H1 (cell line): ENCODE measurements around the gene SBSN. TPM values are rescaled to one million over a fixed set of nuclear protein-coding genes. Genes with fewer than 3 reads are reported as not detected.
"Not testable (repeated sequence)": the region's sequence is repeated elsewhere in the genome, so short reads cannot be mapped to it uniquely, and the experiment has no call there.

Experiments used
- CTCF ChIA-PET: fragments of 300-600 bp; sonication (Branson Sonifier 250); formaldehyde crosslinking; loops from one replicate; lab custom pipeline; 2021; ENCODE audit not compliant: partially characterized antibody; lab: Charles Lee
- POLR2A ChIA-PET: fragments of 300-600 bp; sonication (Branson Sonifier 250); formaldehyde crosslinking; loops from one replicate; lab custom pipeline; 2021; ENCODE audit warnings: inconsistent platforms; ENCODE audit not compliant: partially characterized antibody; lab: Charles Lee
- DNase-seq, 2 experiments: peaks; one replicate each; pipeline versions ENCODE4 v3.0.0 to v3.0.0-alpha.2; 2010 to 2022; ENCODE audit warnings: low spot score in 2 of 2, low read depth in 1 of 2, mixed read lengths in 1 of 2
- FAIRE-seq: peaks from 2 replicates; lab custom pipeline; 2011; peaks lifted over from hg19 to GRCh38; lab: Jason Lieb, UNC
- H2AFZ ChIP-seq: 2 replicates; pipeline ENCODE4 v1.8.1; 2012; ENCODE audit warnings: low read length, inconsistent platforms
- H2AK5ac ChIP-seq: 2 replicates; pipeline ENCODE4 v1.6.1; 2013; ENCODE audit warnings: low read depth, low read length
- H2BK120ac ChIP-seq: replicated peaks from 2 replicates; pipeline ENCODE3; 2013; ENCODE audit warnings: low read depth, low read length, inconsistent platforms
- H2BK12ac ChIP-seq: 2 replicates; pipeline ENCODE4 v1.6.1; 2013; ENCODE audit warnings: low read depth, low read length
- H2BK15ac ChIP-seq: 2 replicates; pipeline ENCODE4 v1.6.1; 2013; ENCODE audit warnings: low read length
- H2BK20ac ChIP-seq: 2 replicates; pipeline ENCODE4 v1.6.1; 2013; ENCODE audit warnings: low read length
- H2BK5ac ChIP-seq: 2 replicates; pipeline ENCODE4 v1.6.1; 2013; ENCODE audit warnings: low read depth, low read length
- H3K14ac ChIP-seq: 2 replicates; pipeline ENCODE4 v1.6.1; 2013; ENCODE audit warnings: inconsistent platforms; ENCODE audit not compliant: insufficient read length
- H3K18ac ChIP-seq: 2 replicates; pipeline ENCODE4 v1.6.1; 2013; ENCODE audit warnings: low read length; ENCODE audit errors: extremely low read depth
- H3K23ac ChIP-seq: 2 replicates; pipeline ENCODE4 v1.6.1; 2013; ENCODE audit warnings: inconsistent platforms; ENCODE audit not compliant: insufficient read length
- H3K23me2 ChIP-seq: 2 replicates; pipeline ENCODE4 v1.6.1; 2013; ENCODE audit warnings: low read depth, low read length
- H3K27ac ChIP-seq: 2 replicates; pipeline ENCODE4 v1.6.1; 2011; ENCODE audit warnings: low read depth, low read length, inconsistent platforms
- H3K27me3 ChIP-seq, 4 experiments: replicated peaks in 1 of 4; 1 replicate in 1 of 4; 2 replicates in 3 of 4; pipeline versions ENCODE4 v1.6.1 to v1.8.1; 2011 to 2013; ENCODE audit warnings: low read length in 3 of 4, mild to moderate bottlenecking in 3 of 4, inconsistent platforms in 2 of 4, mixed read lengths in 2 of 4, moderate library complexity in 1 of 4; ENCODE audit not compliant: control insufficient read depth in 3 of 4, insufficient read depth in 3 of 4; ENCODE audit errors: extremely low read depth in 1 of 4
- H3K36me3 ChIP-seq, 4 experiments: 2 replicates each; pipeline versions ENCODE4 v1.6.1 to v1.8.1; 2011 to 2013; ENCODE audit warnings: mild to moderate bottlenecking in 4 of 4, low read length in 3 of 4, moderate library complexity in 2 of 4, control low read depth in 1 of 4, inconsistent platforms in 1 of 4; ENCODE audit not compliant: insufficient read depth in 4 of 4, control insufficient read depth in 2 of 4
- H3K4ac ChIP-seq: replicated peaks from 2 replicates; pipeline ENCODE3; 2013; ENCODE audit warnings: low read length, low read depth, mixed read lengths, inconsistent platforms; ENCODE audit not compliant: insufficient read length
- H3K4me1 ChIP-seq, 4 experiments: replicated peaks in 1 of 4; 1 replicate in 1 of 4; 2 replicates in 3 of 4; pipeline versions ENCODE4 v1.6.1 to v1.8.1; 2011 to 2013; ENCODE audit warnings: low read length in 3 of 4, inconsistent platforms in 2 of 4, mixed read lengths in 1 of 4; ENCODE audit not compliant: insufficient read depth in 4 of 4, control insufficient read depth in 3 of 4
- H3K4me2 ChIP-seq, 2 experiments: 2 replicates each; pipeline versions ENCODE4 v1.6.1 to v1.8.1; 2011 to 2013; ENCODE audit warnings: low read depth in 2 of 2, low read length in 2 of 2, control low read depth in 1 of 2, inconsistent platforms in 1 of 2, mild to moderate bottlenecking in 1 of 2; ENCODE audit not compliant: insufficient read depth in 1 of 2
- H3K4me3 ChIP-seq, 4 experiments: fragments of 200-600, 300-600 bp in 1 of 4; sonication (generic), shearing (Covaris generic), sonication (Bioruptor Twin) in 1 of 4; 2 replicates each; pipeline versions ENCODE4 v1.5.1 to v1.8.1; 2011 to 2016; ENCODE audit warnings: low read length in 4 of 4, low read depth in 3 of 4, control low read depth in 2 of 4, inconsistent platforms in 2 of 4, mild to moderate bottlenecking in 2 of 4, mixed read lengths in 1 of 4, moderate library complexity in 1 of 4; ENCODE audit not compliant: insufficient read depth in 2 of 4; ENCODE audit errors: extremely low read depth in 1 of 4
- H3K56ac ChIP-seq: replicated peaks from 2 replicates; pipeline ENCODE3; 2013; ENCODE audit warnings: low read depth, mild to moderate bottlenecking, mixed read lengths, low read length, inconsistent platforms; ENCODE audit not compliant: insufficient read length
- H3K79me1 ChIP-seq: 2 replicates; pipeline ENCODE4 v1.6.1; 2013; ENCODE audit warnings: low read depth, low read length, control low read depth
- H3K79me2 ChIP-seq, 2 experiments: 2 replicates each; pipeline versions ENCODE4 v1.6.1 to v1.8.1; 2012 to 2013; ENCODE audit warnings: low read length in 2 of 2, mild to moderate bottlenecking in 2 of 2, inconsistent platforms in 1 of 2; ENCODE audit not compliant: insufficient read depth in 2 of 2, control insufficient read depth in 1 of 2
- H3K9ac ChIP-seq, 4 experiments: replicated peaks in 1 of 4; 1 replicate in 1 of 4; 2 replicates in 3 of 4; pipeline versions ENCODE4 v1.6.1 to v1.8.1; 2011 to 2013; ENCODE audit warnings: low read depth in 3 of 4, low read length in 3 of 4, control low read depth in 2 of 4, mild to moderate bottlenecking in 2 of 4, moderate library complexity in 2 of 4, inconsistent platforms in 1 of 4; ENCODE audit errors: extremely low read depth in 1 of 4
- H3K9me3 ChIP-seq, 2 experiments: 2 replicates each; pipeline versions ENCODE4 v1.6.1 to v1.8.1; 2012 to 2013; ENCODE audit warnings: mild to moderate bottlenecking in 2 of 2, moderate library complexity in 2 of 2, control low read depth in 1 of 2, inconsistent platforms in 1 of 2, low read depth in 1 of 2, low read length in 1 of 2, mixed read lengths in 1 of 2; ENCODE audit not compliant: insufficient read depth in 2 of 2
- H4K20me1 ChIP-seq, 2 experiments: replicated peaks in 1 of 2; 2 replicates each; pipeline versions ENCODE3 to v1.8.1; 2011 to 2013; ENCODE audit warnings: inconsistent platforms in 2 of 2, low read length in 2 of 2, mild to moderate bottlenecking in 1 of 2; ENCODE audit not compliant: insufficient read depth in 2 of 2, control insufficient read depth in 1 of 2
- H4K5ac ChIP-seq: 2 replicates; pipeline ENCODE4 v1.6.1; 2013; ENCODE audit warnings: low read length, low read depth, mixed read lengths, inconsistent platforms; ENCODE audit not compliant: insufficient read length
- H4K8ac ChIP-seq: 2 replicates; pipeline ENCODE4 v1.8.0; 2013; ENCODE audit warnings: mild to moderate bottlenecking, moderate library complexity, low read length, inconsistent platforms; ENCODE audit not compliant: insufficient read depth; ENCODE audit errors: extremely low read depth
- H4K91ac ChIP-seq: replicated peaks from 2 replicates; pipeline ENCODE3; 2013; ENCODE audit warnings: low read length, mixed read lengths, inconsistent platforms; ENCODE audit not compliant: insufficient read length
- WGBS, 2 experiments: shearing (Covaris generic) in 1 of 2; methylation state at CpG; one replicate each; pipeline versions ENCODE4 v1.1.6 to v1.1.7; 2013 to 2015; ENCODE audit warnings: low lambda C conversion rate in 2 of 2, mixed read lengths in 2 of 2, inconsistent platforms in 1 of 2, low coverage in 1 of 2, missing lambda C conversion rate in 1 of 2; ENCODE audit not compliant: insufficient replicate concordance in 2 of 2, insufficient coverage in 1 of 2, insufficient read length in 1 of 2; ENCODE audit errors: extremely low coverage in 1 of 2, missing lambda C conversion rate in 1 of 2; 5-methylcytosine and 5-hydroxymethylcytosine counted together
- polyA plus RNA-seq, 7 experiments: library from polyadenylated mRNA; depleted of rRNA in 3 of 7; stranded (reverse) in 5 of 7; unstranded in 2 of 7; fragments of >200 nt in 5 of 7; fragments of 200-250 nt in 2 of 7; gene quantifications; 1 replicate in 5 of 7; 2 replicates in 1 of 7; 4 replicates in 1 of 7; pipeline versions ENCODE4 v1.2.1 to v1.2.3, GENCODE V29; 2011 to 2013; ENCODE audit warnings: missing spikeins in 2 of 7, mixed read lengths in 2 of 7
- total RNA-seq: library from RNA; stranded (reverse); fragmentation: NEBNext Ultra II Directional; extraction: Animal tissue kit (Norgen Biotek cat#: 25700); gene quantifications from 2 replicates; pipeline ENCODE4 v1.2.1, GENCODE V29; 2021

The SBSN gene
- total and polyA plus RNA-seq, 2 of the 8 experiments (the other 6 are each of a cell fraction or from before 2014, with no cell fraction given): not detected

DNA sequence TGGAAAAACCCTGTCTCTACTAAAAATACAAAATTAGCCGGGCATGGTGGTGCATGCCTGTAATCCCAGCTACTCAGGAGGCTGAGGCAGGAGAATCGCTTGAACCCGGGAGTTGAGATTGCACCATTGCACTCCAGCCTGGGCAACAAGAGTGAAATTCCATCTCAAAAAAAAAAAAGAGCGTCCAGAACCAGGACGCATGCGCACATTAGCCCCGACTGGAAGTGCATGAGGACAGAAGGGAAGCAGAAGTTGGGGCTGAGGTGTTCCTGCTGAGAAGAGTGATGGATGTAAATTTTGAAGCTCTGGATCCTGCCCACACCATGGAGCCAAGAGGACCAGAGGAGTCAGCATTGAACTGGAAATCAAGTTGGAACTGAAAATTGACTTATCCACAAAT is 53.5 kb downstream of the SBSN start:
- not testable (repeated sequence) for H3K4me2 ChIP-seq, H3K36me3 ChIP-seq, H3K27me3 ChIP-seq, H3K23ac ChIP-seq, H3K4me3 ChIP-seq, H4K5ac ChIP-seq, H3K9ac ChIP-seq, H4K20me1 ChIP-seq, H2BK15ac ChIP-seq, H3K27ac ChIP-seq, H4K91ac ChIP-seq, H3K4me1 ChIP-seq, H3K79me1 ChIP-seq, H2AFZ ChIP-seq, H2BK120ac ChIP-seq, H3K4ac ChIP-seq, H2BK5ac ChIP-seq, H3K23me2 ChIP-seq, DNase-seq, H3K9me3 ChIP-seq, H2BK12ac ChIP-seq, H3K18ac ChIP-seq, FAIRE-seq, H3K56ac ChIP-seq, H2AK5ac ChIP-seq, H4K8ac ChIP-seq, H2BK20ac ChIP-seq, H3K14ac ChIP-seq, H3K79me2 ChIP-seq
- 97% methylated on average over 7 of the region's 7 CpGs; no CpG with 5 or more reads in 1 of the 2 experiments for WGBS, 2 experiments
- CTCF ChIA-PET: interaction anchor here (1.1 to 4.2 kb wide), 6 partner anchors 12 to 121 kb away, joined by 3 to 18 read pairs (median 3); no protein-coding TSS in a partner anchor
- POLR2A ChIA-PET: interaction anchor here (0.6 to 1.1 kb wide), 3 partner anchors 17 to 461 kb away, joined by 3 read pairs; no protein-coding TSS in a partner anchor
